Embryonic facial prominence (tissue), 1 donor: Measurements from ENCODE around the gene PAX5.

Source experiments
- DNase-seq: peaks from one replicate; pipeline ENCODE4 v3.0.0-alpha.2; 2016; ENCODE audit errors: extremely low spot score

Gene PAX5

DNA sequence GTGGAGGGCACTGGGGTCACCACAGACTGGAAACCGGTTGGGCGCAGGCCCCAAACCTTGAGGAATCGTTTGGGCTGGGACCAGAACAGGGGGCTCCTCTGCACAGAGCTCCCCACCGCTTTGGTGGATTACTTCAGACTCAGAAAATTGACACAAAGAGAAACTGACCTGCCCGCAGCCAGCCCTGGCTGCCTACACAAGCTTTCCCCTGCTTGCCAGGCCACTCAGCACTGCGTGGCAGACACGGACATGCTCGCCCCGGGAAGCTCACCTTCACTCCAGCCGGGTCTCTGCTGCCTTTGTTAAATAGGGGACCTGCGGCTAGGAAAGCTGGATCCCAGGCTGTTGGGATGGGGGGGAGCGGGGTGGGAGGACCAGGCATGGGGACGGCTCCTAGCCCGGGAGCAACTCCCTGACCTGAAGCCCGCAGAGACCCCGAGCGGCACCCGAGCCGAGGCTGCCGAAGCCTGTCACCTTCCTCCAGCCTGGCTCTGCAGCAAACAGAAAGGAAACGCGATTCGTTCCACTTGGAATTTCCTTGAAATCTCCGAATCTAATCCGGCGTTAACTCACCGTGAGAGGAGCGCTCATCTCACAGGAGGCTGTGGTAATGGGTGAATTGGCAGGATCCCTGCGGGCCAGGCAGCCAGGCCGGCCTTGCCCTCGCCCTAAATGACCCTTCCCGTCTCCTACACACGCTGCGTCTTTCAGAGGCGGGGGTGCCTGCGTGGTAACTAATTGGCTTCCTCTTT, 8.8 kb downstream of the PAX5 start:
- DNase-seq, result no peak

DNA sequence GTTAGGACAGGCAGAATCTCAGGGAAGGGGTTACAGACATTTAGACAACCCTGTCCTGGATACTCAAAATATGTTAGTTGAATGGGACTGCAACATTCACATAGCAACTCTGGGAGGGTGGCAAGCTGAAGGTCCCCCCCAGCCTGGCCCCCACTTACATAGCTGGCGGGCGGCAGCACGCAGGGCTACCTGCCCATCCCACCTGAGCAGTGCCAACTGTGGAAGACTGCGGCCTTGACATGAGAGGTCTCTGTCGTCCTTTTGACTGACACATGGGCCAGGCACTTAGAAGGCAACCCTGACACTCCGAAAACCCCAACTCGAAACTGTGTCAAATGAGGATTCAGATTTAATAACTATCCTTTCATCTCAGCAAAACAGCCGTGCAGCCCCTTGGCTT, 16.5 kb downstream of the PAX5 start:
- DNase-seq, result no peak

DNA sequence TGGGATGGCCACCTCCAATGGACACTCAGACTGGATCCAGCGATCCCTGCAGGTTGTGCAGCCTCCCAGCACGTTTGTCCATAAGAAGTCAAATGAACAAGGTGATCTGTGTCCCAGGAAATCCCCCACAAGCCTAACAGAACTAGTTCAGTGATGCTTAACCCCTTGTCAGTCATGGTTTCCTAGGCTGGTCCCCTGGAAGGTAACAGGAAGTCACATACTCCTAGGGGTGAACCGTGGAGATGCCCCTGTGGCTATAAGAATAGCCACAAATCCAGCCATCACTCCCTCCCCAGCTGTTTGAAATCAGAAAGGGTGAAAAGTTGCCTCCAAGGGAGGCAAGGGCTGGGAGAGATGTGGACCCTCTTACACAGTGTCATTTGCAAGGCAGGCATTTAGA, 22.5 kb downstream of the PAX5 start:
- DNase-seq, result no peak

DNA sequence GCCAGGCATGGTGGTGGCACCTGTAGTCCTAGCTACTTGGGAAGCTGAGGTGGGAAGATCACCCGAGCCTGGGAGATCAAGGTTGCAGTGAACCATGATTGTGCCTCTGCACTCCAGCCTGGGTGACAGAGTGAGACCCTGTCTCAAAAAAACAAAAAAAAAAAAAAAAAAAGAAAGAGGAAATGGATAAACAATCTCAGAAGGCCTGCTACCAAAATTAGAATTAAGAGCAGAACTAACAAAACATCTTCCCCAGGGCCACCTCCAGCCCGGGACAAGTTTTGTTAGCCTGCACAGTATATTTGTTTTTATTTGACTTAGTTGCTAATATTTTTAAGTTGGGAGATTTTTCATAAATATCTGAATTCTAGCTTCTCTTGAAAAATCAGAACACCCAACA, 23.1 kb downstream of the PAX5 start:
- no peak for DNase-seq

DNA sequence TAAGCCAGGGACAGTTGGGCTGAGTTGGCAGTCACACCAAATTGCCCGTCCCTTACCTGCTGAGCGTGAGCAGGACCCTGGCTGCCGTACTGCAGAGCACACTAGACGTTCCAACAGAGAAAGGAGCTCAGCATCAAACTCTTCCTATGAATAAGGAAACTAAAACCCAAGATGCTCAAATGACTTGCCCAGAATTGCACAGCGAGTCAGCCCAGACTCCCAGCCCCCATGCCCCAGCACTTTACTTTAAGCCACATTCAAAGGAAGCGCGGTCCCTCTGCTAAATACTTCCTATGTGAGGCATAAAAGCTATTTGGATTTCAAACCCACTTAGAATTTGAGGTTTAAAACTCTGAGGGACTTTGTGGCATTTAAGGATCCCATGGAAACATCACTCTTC, 23.9 kb downstream of the PAX5 start:
- no peak for DNase-seq

DNA sequence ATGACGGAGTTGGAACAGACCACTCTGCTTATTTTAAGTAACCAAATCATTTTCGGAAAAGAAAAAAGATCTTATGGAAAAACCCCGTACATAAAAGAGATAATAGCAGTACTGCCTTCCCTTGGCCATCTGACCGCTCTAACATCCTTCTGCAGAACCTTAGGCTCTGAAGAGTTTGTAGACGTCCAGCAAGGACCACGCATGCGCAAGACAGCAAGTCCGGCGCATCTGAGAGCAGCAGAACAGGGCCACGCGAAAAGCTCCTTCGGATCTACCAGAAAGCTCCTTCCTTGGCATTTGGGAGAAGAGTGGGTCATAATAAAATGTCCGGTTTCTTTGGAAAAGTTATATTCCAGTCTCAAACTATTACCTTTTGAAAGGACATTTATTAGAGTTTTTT, 26.8 kb downstream of the PAX5 start:
- no peak for DNase-seq

DNA sequence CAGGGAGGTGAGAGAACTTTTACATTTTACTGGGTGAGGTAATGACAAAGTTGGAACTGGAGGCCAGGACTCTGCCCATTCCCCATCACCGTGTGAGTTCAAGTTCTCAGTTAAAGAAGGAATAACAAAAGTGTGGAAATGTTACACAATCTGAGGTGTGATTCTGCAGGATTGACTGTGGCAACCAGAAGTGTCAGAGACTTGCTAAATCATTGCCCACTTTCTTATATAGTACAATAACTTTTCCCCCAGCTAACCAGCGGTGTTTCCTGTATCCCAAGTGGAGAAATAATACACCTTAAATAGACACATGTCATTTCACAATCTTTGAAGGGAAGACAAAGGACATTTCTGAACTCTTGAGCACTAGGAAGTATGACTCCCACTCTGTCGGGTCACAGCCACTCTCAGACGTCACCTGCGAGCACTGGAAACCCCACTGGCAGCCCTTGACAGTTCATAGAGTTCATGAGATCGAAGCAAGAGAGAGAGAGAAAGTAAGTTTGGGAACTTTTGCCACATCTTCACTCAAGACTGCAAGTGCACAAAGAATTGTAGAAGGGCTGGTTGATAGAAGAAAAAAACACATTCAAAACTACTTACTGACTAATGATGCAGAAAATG, 28.4 kb downstream of the PAX5 start:
- DNase-seq, result no peak

DNA sequence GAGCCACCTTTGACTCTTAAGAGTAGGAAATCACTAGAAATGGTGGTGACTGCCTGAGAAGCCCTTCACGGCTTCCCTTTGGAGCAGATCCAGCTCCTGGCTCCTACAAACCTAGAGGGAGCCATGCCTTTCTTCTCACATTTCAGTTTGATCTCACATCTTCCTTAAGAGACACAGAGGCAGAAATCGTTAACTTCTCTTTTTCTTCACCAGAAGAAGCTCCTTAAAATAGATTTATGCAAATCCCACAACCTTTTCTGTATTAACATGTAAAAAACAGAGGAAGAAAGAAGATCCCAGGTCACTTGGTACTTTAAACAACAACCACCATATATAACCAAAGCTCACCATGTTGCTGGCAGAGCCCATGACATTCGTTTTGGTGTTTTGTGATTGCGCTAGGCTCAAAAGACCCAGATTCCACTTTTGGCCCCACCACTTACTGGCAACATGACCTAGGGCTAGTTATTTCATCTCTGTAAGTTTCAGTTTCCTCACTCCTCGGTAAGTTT, 29.6 kb downstream of the PAX5 start:
- DNase-seq, result no peak

DNA sequence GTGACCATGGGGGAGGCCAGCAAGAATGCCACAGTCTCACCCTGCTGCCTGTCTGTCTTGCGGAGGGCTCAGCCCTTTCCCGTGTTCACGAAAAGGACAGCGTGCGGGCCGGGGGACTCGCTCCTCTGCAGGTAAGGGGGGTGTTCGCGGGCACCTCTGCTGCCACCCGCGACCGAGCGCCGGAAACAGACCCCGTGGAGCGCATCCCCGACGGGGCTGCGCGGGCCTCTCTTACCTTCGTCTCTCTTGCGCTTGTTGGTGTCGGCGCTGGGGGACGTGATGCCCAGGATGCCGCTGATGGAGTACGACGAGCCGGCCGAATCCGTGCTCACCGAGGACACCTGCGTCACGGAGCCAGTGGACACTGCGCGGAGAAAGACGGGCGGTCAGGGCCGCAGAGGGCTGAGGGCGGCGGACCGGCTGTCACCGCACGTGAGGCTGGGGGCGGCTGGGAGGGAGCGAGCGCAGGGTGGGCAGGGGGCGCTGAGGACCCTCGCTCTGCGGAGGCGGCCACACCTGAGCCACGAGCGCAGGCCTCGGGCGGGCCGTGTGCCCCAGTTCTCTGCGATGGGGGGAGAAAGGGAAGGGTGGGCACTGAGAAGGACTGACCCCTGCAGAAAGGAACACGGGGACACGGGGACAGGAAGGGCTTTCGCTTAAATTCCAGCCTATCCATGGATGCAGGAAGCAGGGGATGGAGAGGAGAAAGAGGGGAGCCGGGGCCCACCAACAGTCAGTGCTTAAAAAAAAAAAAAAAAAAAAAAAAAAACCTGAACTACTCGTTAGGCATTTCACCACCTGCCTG, 31.5 kb downstream of the PAX5 start:
- DNase-seq, result no peak

DNA sequence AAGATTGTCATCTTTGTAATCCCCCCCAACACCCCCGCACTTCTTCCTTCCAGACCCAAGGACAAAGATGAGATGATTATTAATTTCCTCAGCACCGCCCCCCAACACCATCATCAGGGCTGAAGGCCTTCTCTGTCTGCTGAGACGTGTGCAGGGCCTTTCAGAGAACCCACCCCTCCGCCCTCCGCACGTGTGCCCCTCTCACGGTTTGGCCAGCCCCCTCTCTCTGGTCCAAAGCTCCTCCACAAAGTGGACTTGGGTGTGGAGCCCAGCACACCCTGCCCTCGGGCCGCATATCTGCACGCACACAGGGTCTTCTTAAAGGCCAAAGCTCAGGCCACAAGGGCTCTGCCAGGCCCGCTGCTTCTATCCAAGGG, 32.0 kb downstream of the PAX5 start:
- no peak for DNase-seq

DNA sequence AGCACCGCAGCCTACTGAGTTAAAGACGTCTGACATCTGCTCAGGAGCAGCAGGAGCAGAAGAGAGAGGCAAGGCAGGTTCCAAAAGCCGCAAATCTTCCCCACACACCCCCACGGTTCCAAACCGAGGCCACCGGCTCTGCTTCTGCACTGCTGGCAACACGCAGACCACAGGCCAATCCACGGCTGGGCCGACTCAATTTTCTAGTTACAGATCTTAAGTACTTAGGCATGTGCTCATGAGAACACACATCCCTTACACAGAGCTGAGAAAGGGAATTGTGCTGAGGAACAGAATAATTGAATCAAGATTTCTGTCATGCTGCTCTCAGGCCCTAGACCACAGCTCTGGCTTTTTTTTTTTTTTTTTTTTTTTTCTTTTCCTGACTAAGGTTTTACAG, 32.6 kb downstream of the PAX5 start:
- peak; percentile 63 for DNase-seq

DNA sequence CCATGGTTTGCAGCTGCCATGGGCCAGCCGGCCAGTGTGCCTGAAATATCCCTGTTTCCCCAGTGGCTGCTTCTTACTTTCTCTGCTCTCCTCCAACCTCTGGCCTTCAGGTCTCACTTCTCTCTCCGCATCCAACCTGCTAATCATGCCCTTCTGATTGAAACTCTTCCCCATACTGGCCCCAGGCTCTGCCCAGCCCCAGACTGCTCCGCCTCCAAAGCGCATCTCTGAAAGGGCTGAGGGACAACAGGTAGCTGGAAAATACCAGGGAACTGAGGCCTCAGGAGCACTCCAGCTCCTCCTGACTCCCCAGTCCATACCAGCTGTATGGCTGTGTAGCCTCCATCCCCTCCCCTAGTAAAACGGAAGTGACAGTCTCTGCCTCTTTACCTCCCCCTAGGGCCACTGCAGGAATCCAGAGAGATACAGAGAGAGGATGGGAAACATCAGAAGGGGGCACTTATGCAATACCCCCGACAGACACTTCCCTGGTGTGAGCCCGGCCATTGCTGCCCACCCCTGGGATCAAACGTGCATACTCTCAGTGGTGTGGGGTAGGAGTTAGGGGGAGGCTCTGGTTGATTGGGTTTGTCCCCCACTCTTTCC, 34.2 kb downstream of the PAX5 start:
- no peak for DNase-seq

DNA sequence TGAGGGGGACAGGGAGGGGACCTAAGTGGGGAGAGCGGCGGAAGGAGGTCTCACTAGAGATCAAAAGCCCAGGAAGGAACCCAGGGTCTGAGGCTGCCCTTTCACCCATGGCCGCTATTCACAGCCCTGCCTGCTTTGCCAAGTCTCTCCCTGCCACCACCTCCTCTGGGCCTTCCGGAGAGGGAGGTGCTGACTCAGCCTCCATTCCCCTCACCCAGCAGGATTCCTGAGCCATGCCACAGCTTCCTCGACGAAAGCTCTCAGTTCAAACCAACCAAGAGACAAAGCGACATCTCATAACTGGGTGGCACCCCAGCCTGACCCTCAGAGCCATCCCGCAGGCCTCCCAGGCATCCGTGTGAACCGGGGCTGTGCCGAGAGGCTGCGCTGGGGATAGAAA, 36.7 kb downstream of the PAX5 start:
- DNase-seq, result no peak

DNA sequence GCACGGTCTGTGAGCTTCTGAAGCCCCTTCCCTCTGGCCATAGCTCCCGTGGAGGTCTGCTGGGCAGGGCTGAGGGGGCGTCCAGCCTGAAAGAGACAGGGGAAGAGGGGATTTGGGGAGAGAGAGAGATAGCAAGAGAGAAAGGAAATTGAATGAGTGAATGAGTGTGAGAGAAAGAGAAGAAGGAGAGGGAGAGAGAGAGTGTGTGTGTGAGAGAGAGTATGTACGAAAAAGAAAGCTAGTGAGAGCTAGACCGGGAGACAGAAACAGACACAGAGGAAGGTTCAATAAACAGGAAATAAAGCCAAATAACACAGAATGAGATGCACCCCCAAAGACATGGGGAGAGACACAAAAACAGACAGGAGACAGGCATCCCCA, 37.4 kb downstream of the PAX5 start:
- no peak for DNase-seq

DNA sequence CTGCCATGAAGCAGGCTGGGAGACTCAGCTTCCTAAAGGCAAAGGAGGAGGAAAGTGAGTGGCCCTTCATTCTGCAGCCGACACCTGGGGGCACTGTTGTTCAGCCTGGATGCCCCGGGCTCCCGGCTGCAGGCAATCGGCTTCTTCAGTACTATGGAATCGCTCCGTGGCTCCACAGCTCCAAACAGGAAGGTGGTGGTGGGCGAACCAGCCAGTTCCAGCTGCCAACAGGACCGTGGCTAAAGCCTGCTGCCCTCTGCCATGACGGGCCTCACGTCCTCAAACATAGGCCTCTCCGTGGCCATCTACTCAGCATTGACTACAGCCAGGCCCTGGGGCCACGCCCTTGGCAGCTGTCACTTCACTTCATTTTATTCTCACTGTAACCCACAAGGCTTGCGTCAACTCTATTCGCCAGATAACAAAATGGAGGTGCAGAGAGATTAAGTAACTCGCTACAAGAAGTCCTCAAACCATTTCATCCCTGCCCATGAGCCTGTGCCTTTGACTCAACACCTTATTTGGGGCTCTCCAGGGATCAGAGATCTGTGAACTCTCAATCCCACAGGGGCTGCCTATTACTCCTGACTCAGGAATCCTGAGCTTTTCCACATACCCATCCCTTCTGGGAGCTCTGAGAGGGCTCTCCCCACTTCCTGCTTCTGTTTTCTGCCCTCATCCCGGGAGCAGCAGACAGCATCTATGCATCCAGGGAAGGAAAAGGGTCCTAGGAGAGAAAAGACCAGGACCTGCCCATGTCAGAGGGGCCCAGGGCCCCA, 38.0 kb downstream of the PAX5 start:
- DNase-seq, result no peak

DNA sequence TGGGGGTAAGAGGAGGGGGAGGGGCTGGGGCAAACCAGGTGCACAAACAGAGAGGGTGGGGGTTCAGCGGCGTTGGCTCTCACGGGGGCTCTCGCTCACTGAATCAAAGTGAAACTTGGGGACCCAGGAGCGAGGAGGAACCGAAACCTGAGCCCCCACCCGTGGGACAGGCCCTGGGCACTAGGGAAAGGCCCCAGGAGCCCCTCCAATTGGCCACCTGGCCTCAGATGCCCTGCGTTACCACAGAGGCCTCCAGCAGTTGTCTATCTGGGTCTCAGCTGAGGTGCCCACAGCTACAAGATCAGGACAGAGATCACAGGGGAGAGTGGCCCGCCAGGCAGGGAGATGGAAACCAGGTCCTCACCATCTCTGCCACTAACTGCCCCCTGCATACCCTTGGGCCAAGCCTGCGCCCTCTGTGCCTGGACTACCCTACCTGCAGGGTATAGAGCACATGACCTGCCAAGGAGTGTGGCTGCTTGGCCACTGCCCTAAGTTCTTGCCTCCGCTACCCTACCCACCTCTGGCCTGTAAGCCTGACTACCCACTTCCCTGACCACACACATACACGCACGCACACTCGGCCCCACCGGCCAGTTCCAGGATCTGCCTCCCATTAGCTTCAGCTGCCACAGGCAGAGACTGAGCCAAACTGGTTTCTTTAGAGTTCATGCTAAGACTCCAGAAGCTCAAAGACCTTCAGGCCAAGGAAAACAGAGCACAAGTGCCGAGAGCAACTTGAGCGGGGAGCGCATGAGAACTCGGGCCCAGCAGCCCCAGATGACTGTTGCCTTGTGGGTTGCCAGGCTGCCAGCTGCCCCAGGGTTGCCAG, 39.9 kb downstream of the PAX5 start:
- no peak for DNase-seq

DNA sequence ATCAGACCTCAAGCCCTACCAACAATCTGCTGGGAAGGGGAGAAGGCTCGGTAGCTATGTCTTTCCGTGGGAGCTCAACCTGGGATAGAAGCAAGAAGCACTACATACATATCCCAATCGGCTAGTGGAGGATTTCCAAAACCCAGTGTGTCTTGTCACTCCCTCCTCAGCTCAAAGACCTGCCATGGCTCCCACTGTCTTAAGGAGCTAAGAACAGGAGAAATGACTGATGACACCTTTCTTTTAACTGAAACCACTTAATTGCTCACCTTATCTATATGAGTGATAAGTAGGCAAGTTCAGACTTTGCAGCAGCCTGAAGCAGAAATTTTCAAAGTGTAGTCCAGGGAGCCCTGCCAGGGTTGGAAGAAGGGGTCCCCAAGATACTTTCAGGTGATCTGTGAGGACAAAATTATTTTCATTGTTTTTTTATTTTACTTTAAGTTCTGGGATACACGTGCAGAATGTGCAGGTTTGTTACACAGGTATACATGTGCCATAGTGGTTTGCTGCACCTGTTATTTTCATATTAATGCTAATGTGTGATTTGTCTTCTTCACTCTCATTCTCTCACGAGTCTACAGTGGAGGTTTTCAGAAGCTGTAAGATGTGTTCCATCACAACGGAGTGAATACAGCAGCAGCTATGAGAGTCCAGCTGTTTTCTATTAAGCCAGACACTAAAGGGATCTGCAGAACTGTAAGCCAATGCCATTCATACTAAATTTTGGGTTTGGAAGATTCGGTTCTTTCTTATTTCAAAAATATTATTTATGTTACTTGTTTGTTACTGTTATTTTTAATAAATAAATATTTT, 41.4 kb downstream of the PAX5 start:
- no peak for DNase-seq

DNA sequence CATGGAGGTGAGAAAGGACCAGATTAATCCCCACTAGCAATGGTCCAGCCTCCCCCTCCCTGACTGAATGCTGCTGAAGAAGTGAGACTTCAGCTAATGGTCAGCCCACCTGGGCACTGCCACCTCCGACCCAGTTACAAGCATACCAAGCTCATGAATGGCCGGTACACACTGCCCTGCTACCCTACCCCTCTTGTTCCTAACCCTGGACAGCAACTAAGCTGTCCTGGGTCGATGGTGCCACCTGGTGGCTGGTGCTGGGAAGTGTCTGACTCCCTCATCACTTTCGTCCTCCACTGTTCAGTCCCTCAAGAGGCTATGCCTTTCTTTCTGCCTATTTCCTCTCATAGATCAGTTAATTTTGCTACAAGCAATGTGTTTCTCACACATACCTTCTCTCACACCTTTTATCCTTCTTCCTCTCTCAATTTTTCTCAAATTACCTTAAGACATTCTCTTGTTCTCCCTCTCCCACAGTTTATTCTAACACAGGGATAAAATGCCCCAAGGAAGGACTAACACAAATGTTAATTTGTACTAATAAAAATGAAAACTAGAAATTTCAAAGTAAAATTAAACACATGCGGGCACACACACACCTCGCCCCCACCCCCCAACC, 42.4 kb downstream of the PAX5 start:
- DNase-seq, result no peak

DNA sequence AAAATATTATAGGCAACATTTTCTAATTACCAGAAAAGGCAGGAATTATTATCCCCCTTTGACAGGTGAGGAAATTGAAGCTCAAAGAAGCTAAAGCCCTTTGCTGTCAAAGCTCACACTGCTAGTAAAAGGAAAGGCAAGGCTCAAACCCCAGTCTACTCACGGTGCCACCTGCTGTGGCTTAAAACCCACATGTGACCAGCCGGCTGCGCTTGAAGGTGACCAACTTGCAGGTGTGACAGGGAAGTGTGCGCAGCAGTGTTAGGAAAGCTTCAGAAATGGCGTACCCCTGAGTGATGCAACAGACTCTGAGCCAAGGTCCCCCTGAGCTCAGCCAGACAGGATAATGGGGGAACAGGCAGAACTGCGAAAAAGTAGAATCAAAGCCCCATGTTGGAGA, 45.2 kb downstream of the PAX5 start:
- DNase-seq, result no peak
